ENCODE data around the gene PCDH9. TPM values are rescaled to one million over a fixed set of nuclear protein-coding genes. Genes with fewer than 3 reads are reported as not detected.

The PCDH9 gene
- total and polyA plus RNA-seq, 10 of the 15 experiments (the other 5 are each of a cell fraction or from before 2014, with no cell fraction given): 0.02 to 2.3 (median 0.05) TPM; not detected in 1

DNA sequence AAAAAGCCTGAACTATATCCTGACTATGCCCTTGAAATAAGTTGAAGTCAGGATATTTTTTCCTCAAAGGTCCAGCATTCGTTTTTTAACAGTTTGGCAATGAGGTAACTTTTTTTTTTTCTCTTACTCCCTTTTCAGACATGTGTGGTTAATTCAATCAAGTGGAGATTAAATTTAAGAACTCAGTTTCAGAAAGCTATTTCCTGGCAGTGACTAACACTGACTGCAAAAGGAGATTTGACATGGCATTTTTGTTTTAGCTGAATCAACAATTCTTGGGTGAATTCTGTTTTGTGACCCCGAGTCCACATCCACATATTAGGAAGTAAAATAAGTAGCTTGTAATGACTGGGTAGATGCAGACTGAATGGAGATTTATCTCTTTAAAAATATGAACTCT is 716.4 kb downstream of the PCDH9 start:
- Histone ChIP-seq H3K27ac (ENCODE audit: control insufficient read depth, insufficient read depth) (no peak overlapping the region), H3K27me3 (replicated peaks in 1 of 2; ENCODE audit: control insufficient read depth in 2 of 2, insufficient read depth in 2 of 2, low read length in 1 of 2) (no peaks in the 10 kb centered on the region), H3K9ac (ENCODE audit: control insufficient read depth, insufficient read depth, low read length) (no peak overlapping the region), H3K9me3 (replicated peaks; ENCODE audit: control insufficient read depth, insufficient read depth, low read length) (no peaks in the 10 kb centered on the region), H3K79me2 (ENCODE audit: control insufficient read depth, insufficient read depth, low read length) (no peaks in the 10 kb centered on the region), H3K4me3 (no peak overlapping the region), H3K4me1 (ENCODE audit: control insufficient read depth, insufficient read depth, low read length) (no peaks in the 10 kb centered on the region), H3K36me3 (ENCODE audit: control insufficient read depth in 2 of 2, insufficient read depth in 2 of 2, low read length in 1 of 2) (no peaks in the 10 kb centered on the region), H4K20me1 (ENCODE audit: control insufficient read depth, insufficient read depth) (no peaks in the 10 kb centered on the region), H2AFZ (ENCODE audit: control insufficient read depth, low read depth, low read length) (no peak overlapping the region), H3K4me2 (ENCODE audit: control insufficient read depth, insufficient read depth) (no peak overlapping the region)
- POLR2A ChIA-PET: no interaction called here
- RAD21 ChIA-PET (ENCODE audit: unreplicated experiment): no interaction called here
- TF ChIP-seq, protein P1, sequence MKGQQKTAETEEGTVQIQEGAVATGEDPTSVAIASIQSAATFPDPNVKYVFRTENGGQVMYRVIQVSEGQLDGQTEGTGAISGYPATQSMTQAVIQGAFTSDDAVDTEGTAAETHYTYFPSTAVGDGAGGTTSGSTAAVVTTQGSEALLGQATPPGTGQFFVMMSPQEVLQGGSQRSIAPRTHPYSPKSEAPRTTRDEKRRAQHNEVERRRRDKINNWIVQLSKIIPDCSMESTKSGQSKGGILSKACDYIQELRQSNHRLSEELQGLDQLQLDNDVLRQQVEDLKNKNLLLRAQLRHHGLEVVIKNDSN (IDR thresholded peaks at IDR 0.05; ENCODE audit: borderline replicate concordance, extremely low read length, insufficient read depth, low read depth, low read length): no peak
- no peak for TF ChIP-seq RUNX3 (IDR thresholded peaks at IDR 0.05; ENCODE audit: low read length)
- TF ChIP-seq, protein P2, sequence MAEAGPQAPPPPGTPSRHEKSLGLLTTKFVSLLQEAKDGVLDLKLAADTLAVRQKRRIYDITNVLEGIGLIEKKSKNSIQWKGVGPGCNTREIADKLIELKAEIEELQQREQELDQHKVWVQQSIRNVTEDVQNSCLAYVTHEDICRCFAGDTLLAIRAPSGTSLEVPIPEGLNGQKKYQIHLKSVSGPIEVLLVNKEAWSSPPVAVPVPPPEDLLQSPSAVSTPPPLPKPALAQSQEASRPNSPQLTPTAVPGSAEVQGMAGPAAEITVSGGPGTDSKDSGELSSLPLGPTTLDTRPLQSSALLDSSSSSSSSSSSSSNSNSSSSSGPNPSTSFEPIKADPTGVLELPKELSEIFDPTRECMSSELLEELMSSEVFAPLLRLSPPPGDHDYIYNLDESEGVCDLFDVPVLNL (IDR thresholded peaks at IDR 0.05; ENCODE audit: low read depth, low read length): no peak
- TF ChIP-seq, protein P3, sequence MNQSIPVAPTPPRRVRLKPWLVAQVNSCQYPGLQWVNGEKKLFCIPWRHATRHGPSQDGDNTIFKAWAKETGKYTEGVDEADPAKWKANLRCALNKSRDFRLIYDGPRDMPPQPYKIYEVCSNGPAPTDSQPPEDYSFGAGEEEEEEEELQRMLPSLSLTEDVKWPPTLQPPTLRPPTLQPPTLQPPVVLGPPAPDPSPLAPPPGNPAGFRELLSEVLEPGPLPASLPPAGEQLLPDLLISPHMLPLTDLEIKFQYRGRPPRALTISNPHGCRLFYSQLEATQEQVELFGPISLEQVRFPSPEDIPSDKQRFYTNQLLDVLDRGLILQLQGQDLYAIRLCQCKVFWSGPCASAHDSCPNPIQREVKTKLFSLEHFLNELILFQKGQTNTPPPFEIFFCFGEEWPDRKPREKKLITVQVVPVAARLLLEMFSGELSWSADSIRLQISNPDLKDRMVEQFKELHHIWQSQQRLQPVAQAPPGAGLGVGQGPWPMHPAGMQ (IDR thresholded peaks at IDR 0.05; ENCODE audit: borderline replicate concordance): no peak
- no peak for TF ChIP-seq CHD1 (IDR thresholded peaks at IDR 0.05; ENCODE audit: low read depth, low read length)
- no peak for TF ChIP-seq EP300 (IDR thresholded peaks at IDR 0.05; ENCODE audit: borderline replicate concordance in 1 of 2, control insufficient read depth in 1 of 2, low read depth in 2 of 2, low read length in 2 of 2)
- TF ChIP-seq KDM1A (IDR thresholded peaks at IDR 0.05; ENCODE audit: borderline replicate concordance): no peak
- no peak for TF ChIP-seq TCF3 (IDR thresholded peaks at IDR 0.05; ENCODE audit: borderline replicate concordance, insufficient read depth, low read depth, low read length)
- no peak for TF ChIP-seq NR2F1 (conservative IDR thresholded peaks at IDR 0.05)
- no peak for TF ChIP-seq NR2C2 (IDR thresholded peaks at IDR 0.05; ENCODE audit: borderline replicate concordance, control insufficient read depth, insufficient read length, low read depth)
- ATAC-seq (no peak), FAIRE-seq (no peak), DNase-seq (ENCODE audit: low read depth, low spot score) (no peak)
- 0% methylated on average over 2 of the region's 2 CpGs for WGBS (ENCODE audit: insufficient coverage, insufficient replicate concordance, low lambda C conversion rate, missing lambda C conversion rate)
- intact Hi-C loops (cut with micrococcal nuclease; ENCODE audit: unreplicated experiment): no loop called here
- CTCF ChIA-PET: interaction anchor here (0.7 kb wide), 1 partner anchor 721 kb away, joined by 6 read pairs; no protein-coding TSS in a partner anchor
- SMC1A ChIA-PET (ENCODE audit: uncharacterized antibody, unreplicated experiment): interaction anchor here (0.7 kb wide), 1 partner anchor 701 kb away, joined by 3 read pairs; no protein-coding TSS in a partner anchor
- no TSS peak for BruUV-seq (replicated peaks)
- in situ Hi-C loops (cut with MboI): no loop called here
